Right lobe of liver (tissue), 6 donors: ENCODE results near the gene NCK2. TPM values are rescaled to one million over a fixed set of nuclear protein-coding genes. Genes with fewer than 3 reads are reported as not detected.

ENCODE experiments used
- ATAC-seq, 4 donors: fragments of 200-7000 bp; cut with Tn5 transposase; one replicate each; pipeline ENCODE4 v1.9.1; 2020; ENCODE audit warnings: mild to moderate bottlenecking in 4 of 4, moderate library complexity in 4 of 4
- DNase-seq, 3 donors: peaks; one replicate each; pipeline ENCODE4 v3.0.0-alpha.2; 2020
- H3K27ac ChIP-seq, 3 donors: fragments of 200-600 bp; one replicate each; pipeline ENCODE4 v1.8.0; 2022
- H3K27me3 ChIP-seq, 2 donors: fragments of 200-600 bp; one replicate each; pipeline ENCODE4 v1.8.0; 2022
- H3K36me3 ChIP-seq, 4 donors: fragments of 200-600 bp; sonication (generic) in 1 of 4; one replicate each; pipeline versions ENCODE4 v1.5.1 to v1.8.0; 2017 to 2022; ENCODE audit warnings: control low read depth in 1 of 4
- H3K4me1 ChIP-seq, 4 donors: fragments of 200-600 bp; sonication (generic) in 1 of 4; one replicate each; pipeline versions ENCODE4 v1.5.1 to v1.8.0; 2017 to 2022; ENCODE audit warnings: control low read depth in 1 of 4
- H3K4me3 ChIP-seq, 3 donors: fragments of 200-600 bp; one replicate each; pipeline ENCODE4 v1.8.0; 2022
- H3K9me3 ChIP-seq, 4 donors: fragments of 200-600 bp; sonication (generic) in 1 of 4; one replicate each; pipeline versions ENCODE4 v1.5.1 to v1.8.0; 2017 to 2022; ENCODE audit warnings: control low read depth in 1 of 4
- CTCF ChIP-seq, 4 donors: fragments of 200-600 bp in 3 of 4; fragments of 450-650 bp in 1 of 4; IDR thresholded peaks; one replicate each; pipeline versions ENCODE4 v1.5.1 to v1.8.0; 2016 to 2022; ENCODE audit warnings: antibody characterized with exemption in 4 of 4, mild to moderate bottlenecking in 2 of 4
- POLR2A ChIP-seq: fragments of 450-650 bp; IDR thresholded peaks from one replicate; pipeline ENCODE4 v1.6.1; 2017; ENCODE audit warnings: antibody characterized with exemption, mild to moderate bottlenecking
- WGBS: methylation state at CpG from one replicate; pipeline ENCODE4 v1.1.6; 2018; ENCODE audit warnings: low coverage, low lambda C conversion rate; ENCODE audit not compliant: insufficient coverage; ENCODE audit errors: missing lambda C conversion rate; 5-methylcytosine and 5-hydroxymethylcytosine counted together
- intact Hi-C, 2 donors: fragments of 100-400 bp; cut with DNase I; formaldehyde crosslinking; loops; one replicate each; pipeline versions ENCODE4 v1.11.2 to v1.14.1; 2022
- total RNA-seq, 6 experiments: library from RNA; depleted of rRNA in 2 of 6; stranded (reverse); fragments of >200 nt in 2 of 6; fragmentation: NEBNext Ultra II Directional in 3 of 6; extraction: Animal tissue kit (Norgen Biotek cat#: 25700) in 3 of 6; gene quantifications; one replicate each; pipeline versions ENCODE4 v1.1.0 to v1.2.4, GENCODE V29; 2016 to 2023
- donor health status: DM: no; HTN: yes; CAD: no.
- donor health status: DM: no; HTN: no; CAD: no.
- donor health status: DM: no; HTN: no; CAD: no.
- donor health status: DM: no; HTN: yes; CAD: no.
- donor health status: DM: no; HTN: yes; CAD: no.

The NCK2 gene
- total RNA-seq, 6 experiments from 2014 or later = 4.8 to 11.7 (median 7.1) TPM

- H3K9me3 ChIP-seq = no peaks in the 10 kb centered on the region
- TF ChIP-seq CTCF (IDR thresholded peaks at IDR 0.05) (no peak), POLR2A (no peak)
- H3K4me1 ChIP-seq = no peaks in the 10 kb centered on the region
- DNase-seq (no peak), ATAC-seq (no peak)
- intact Hi-C loops = no loop called here
- no peaks in the 10 kb centered on the region for H3K36me3 ChIP-seq
- no peak overlapping the region for H3K27ac ChIP-seq
- no CpG with 5 or more reads among the region's 4 CpGs for WGBS
- H3K27me3 ChIP-seq = no peaks in the 10 kb centered on the region
- no peak overlapping the region for H3K4me3 ChIP-seq
Observed at GRCh38 chr2:105849431-105850179, 104.9 kb downstream of the NCK2 start.

- H3K27me3 ChIP-seq = no peaks in the 10 kb centered on the region
- WGBS = 96% methylated on average over 8 of the region's 10 CpGs
- H3K27ac ChIP-seq = no peak overlapping the region
- ATAC-seq = no peak
- intact Hi-C loops = no loop called here
- no peaks in the 10 kb centered on the region for H3K36me3 ChIP-seq
- no peak for TF ChIP-seq POLR2A
- TF ChIP-seq CTCF (IDR thresholded peaks at IDR 0.05) = no peak
- no peaks in the 10 kb centered on the region for H3K9me3 ChIP-seq
- no peaks in the 10 kb centered on the region for H3K4me1 ChIP-seq
- H3K4me3 ChIP-seq = no peak overlapping the region
- DNase-seq = no peak
Observed at GRCh38 chr2:105852066-105852465, 107.4 kb downstream of the NCK2 start.

- ATAC-seq = no peak
- intact Hi-C loops = no loop called here
- TF ChIP-seq POLR2A (no peak), CTCF (IDR thresholded peaks at IDR 0.05) (no peak)
- 80% methylated on average over 6 of the region's 6 CpGs for WGBS
- Histone ChIP-seq H3K27ac (no peak overlapping the region), H3K9me3 (no peaks in the 10 kb centered on the region), H3K4me1 (no peaks in the 10 kb centered on the region), H3K4me3 (no peak overlapping the region), H3K27me3 (no peaks in the 10 kb centered on the region), H3K36me3 (no peaks in the 10 kb centered on the region)
- DNase-seq = no peak
Observed at GRCh38 chr2:105853354-105854088, 108.8 kb downstream of the NCK2 start.

- ATAC-seq (no peak), DNase-seq (no peak)
- WGBS = 82% methylated on average over 16 of the region's 16 CpGs
- H3K36me3 ChIP-seq = no peaks in the 10 kb centered on the region
- intact Hi-C loops = no loop called here
- H3K27ac ChIP-seq = no peak overlapping the region
- H3K27me3 ChIP-seq = no peaks in the 10 kb centered on the region
- TF ChIP-seq POLR2A = no peak
- no peak for TF ChIP-seq CTCF (IDR thresholded peaks at IDR 0.05)
- no peak overlapping the region for H3K4me3 ChIP-seq
- no peaks in the 10 kb centered on the region for H3K9me3 ChIP-seq
- H3K4me1 ChIP-seq = no peaks in the 10 kb centered on the region
Observed at GRCh38 chr2:105854972-105855371, 110.3 kb downstream of the NCK2 start.
